ENCODE results near the gene FASTK.

FASTK gene

DNA sequence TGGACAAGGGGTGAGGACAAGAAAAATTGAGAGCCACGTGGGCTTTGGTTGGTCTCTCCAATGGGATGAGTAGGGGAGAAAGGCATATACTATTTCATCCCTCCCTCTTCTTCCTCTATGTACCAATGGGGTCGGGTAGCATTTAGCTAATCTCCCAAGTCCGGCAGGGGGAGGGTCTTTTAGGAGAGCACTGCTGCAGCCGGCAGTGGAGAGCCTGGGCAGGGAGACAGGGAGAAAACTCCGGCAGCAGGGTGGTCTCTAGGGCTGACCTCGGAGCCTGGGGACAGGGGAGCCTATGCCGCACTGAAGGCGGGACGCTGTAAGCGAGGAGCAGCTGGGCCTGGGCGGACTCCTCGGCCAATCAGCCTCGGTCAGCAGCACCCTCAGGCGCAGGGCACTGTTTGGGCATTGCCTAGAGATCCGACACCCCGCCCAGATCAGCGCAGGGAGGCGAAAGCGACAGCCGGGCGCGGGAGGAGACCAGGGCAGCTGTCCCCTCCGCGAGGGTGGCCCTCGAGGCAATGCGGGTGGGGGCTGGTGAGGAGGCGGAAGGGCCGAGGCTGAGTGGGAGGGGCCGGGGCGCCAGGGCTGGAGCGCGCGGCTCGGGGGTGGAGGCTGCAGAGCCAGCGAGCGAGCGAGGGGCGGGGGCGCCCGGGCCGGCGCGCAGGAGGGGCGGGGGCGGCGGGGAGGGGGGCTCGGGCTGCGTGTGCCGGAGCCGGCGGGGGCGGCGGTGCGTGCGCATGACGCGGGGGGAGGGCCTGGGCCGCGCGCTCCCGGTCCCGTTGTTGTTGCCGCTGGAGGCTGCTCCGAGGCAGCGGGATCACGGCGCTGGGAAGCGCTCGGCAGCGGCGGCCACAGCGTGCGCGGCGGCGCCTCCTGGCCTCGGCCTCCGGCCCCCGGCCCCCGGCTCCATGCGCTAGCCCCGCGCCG is 5.3 kb upstream of the FASTK start, which contains the start of gene AGAP3:
AGAP3 (plus strand) TSS at position 785 of the 930 bp plus-strand sequence. CDS start 267 bp downstream, outside the sequence.
- no peak for FAIRE-seq

GRCh38 chr7:151085329-151085690 is 4.7 kb upstream of the FASTK start:
- FAIRE-seq (no peak), DNase-seq (ENCODE audit: insufficient read length, low spot score) (no peak)
- TF ChIP-seq POLR2A (IDR thresholded peaks at IDR 0.05; ENCODE audit: low read depth, low read length): no peak

More for the DNA sequence above, 5.3 kb upstream of the FASTK start, which contains the start of gene AGAP3:
- peak; percentile 65 for TF ChIP-seq POLR2A (IDR thresholded peaks at IDR 0.05; ENCODE audit: low read depth, low read length)
- peak; percentile 94 for DNase-seq (ENCODE audit: insufficient read length, low spot score)

DNA sequence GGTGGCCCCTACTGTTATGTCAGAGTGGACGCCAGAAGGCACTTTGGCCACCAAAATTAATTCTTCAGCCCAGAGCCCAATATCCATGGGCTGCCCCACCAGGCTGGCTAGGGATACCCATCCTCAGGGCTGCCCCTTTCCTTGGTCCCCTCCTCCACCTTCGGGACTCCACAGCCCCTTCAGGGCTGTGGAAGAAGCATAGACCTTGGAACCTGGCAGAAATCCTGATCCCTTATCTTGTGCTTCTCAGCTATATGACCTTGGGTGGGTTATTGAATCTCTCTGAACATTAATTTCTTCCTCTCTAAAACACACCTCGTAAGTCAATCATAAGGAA is 3.2 kb upstream of the FASTK start:
- DNase-seq (ENCODE audit: insufficient read length, low spot score) (no peak), FAIRE-seq (no peak)
- no peak for TF ChIP-seq POLR2A (IDR thresholded peaks at IDR 0.05; ENCODE audit: low read depth, low read length)

DNA sequence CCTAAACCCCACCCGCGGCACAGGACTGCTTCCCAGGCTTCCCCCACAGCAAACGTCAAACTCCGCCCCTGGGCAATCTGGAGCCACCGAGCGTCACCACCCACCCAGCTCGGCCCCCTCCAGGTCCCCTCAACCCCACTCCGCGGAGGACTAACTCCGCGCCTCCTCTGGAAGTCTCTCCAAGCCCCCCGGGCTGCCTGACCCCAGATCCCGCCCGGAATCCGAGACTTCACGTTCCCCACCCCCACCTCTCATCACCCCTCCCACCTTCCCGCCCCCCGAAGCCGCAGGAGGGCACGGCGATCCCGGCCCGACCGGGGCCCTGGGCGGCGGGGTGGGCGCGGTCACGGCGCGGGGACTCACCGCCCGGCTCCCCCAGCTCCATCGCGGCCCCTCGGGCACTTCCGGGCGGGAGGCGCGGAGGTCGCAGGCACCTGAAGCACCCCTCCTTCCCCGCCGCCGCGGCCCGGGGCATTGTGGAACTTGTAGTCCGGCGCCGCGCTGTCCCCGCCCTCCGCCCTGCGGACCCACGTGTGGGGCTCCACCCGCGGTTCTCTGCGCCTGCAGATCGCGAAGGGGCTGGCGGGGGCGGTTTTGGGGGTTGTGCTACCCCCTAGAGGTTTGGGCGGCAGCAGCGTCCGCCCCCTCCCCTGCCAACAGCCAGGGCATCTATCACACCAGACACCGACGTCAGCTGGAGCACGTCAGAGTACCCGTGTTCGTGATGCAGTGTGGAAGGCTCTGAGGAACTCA is 2.6 kb upstream of the FASTK start, which contains the start of gene TMUB1:
TMUB1 (minus strand) TSS at position 423 of the 753 bp plus-strand sequence. CDS start 930 bp downstream, outside the sequence.
- TF ChIP-seq POLR2A (IDR thresholded peaks at IDR 0.05; ENCODE audit: low read depth, low read length): peak; percentile 43; the same call in 1 of the 2 replicates
- FAIRE-seq (no peak), DNase-seq (ENCODE audit: insufficient read length, low spot score) (peak; percentile 76)

- no peak for TF ChIP-seq POLR2A (IDR thresholded peaks at IDR 0.05; ENCODE audit: low read depth, low read length)
- FAIRE-seq (no peak), DNase-seq (ENCODE audit: insufficient read length, low spot score) (no peak)
These were observed 1.8 kb upstream of the FASTK start for GRCh38 chr7:151082141-151083070.

- FAIRE-seq (no peak), DNase-seq (ENCODE audit: insufficient read length, low spot score) (no peak)
- TF ChIP-seq POLR2A (IDR thresholded peaks at IDR 0.05; ENCODE audit: low read depth, low read length): 0 out of 2 replicates have a peak, but pooled peaks have one; percentile 3
These were observed 827 bp upstream of the FASTK start for GRCh38 chr7:151081170-151082101.

DNA sequence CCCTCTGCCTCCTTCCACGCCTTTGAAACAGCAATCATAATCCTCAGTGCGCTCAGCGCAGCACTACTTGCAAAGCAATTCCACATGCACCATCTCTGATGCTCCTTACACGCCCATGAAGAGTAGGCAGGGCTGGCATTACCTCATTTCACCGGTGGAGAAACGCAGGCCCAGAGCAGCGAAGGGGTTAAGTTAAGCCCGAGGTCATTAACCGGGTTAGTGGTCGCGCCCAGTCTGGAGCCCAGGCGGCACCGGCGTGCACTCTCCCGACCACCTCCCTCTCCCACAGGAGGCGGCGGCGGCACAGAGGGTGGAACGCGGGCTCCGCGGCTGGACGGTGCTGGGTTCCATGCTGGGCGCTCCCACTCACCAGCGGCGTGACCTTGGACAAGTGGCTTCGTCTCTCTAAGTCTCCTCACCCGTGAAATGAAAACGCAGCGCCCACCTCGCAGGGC is 515 bp downstream of the FASTK start:
- no peak for DNase-seq (ENCODE audit: insufficient read length, low spot score)
- no peak for FAIRE-seq
- no peak for TF ChIP-seq POLR2A (IDR thresholded peaks at IDR 0.05; ENCODE audit: low read depth, low read length)

DNA sequence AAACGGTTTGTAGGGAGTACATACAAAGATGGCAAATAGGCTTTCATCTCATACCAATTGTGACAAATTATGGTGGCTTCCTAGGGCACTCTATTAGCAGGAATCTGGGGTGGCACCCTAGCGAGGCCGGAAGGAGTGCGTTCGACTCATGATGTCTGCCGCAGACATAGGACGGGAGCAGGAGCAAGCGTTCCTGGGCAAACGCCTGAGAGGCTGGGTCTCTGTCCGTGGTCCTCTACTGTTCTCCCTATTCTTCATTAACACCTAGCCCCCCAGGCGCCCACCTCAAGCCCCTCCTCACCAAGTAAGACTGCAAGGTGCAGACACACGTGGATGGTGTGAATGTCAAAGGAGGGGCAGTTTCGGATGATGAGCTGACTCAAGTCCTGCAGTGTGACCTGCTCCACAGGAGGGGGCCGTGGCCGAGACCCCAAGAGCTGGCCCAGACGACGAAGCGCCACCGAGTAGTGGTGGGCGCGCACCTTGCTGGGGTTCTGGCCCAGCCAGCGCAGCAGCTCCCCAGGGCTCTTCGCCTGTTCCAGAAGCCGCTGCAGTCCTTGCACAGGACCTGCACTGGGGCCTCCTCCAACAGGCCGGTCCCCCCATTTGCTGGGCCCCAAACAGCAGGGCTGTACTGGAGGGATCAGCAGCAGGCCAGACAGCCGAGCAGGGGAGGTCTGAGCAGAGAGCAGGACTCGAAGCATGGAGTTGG is 1.3 kb downstream of the FASTK start:
- FAIRE-seq (no peak), DNase-seq (ENCODE audit: insufficient read length, low spot score) (no peak)
- no peak for TF ChIP-seq POLR2A (IDR thresholded peaks at IDR 0.05; ENCODE audit: low read depth, low read length)

DNA sequence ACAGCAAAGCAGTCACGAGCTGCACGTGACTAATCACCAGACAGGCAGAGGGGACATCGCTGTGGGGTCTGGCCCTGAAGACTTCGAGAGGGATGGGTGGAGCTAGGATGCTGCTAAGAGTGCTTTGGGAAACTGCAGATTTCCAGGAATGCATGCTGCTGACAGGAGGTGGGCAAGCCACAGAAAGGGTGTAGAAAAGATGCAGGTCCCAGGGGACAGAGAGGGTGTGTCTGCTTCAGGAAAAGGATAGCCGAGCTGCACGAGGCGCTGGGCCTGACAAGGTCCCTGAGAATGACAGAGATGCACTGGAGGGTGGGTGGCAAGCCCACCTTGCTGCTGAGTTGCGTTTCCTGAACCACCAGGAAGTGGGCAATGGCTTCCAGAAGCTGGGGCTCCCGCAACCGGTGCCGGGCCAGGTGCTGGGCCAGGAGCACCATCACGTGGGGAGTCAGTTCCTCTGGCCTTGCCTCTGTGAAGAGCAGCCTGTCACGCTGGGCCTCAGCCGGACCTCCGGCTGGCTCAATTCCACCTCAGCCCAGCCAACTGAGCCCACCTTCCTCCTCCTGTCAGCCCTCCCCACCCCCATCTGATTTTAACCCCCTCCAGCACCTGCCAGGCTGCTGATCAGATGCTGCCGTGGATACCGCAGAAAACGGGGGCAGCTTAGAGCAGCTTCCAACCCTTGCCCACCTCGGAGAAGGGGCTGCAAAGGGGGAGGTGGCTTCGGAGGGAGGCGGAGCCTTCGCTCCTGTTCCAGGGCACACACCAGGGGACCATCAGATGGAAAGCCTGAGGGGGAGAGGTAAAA is 2.2 kb downstream of the FASTK start:
- FAIRE-seq: no peak
- 0 out of 2 replicates have a peak, but pooled peaks have one; percentile 1 for TF ChIP-seq POLR2A (IDR thresholded peaks at IDR 0.05; ENCODE audit: low read depth, low read length)
- DNase-seq (ENCODE audit: insufficient read length, low spot score): no peak

DNA sequence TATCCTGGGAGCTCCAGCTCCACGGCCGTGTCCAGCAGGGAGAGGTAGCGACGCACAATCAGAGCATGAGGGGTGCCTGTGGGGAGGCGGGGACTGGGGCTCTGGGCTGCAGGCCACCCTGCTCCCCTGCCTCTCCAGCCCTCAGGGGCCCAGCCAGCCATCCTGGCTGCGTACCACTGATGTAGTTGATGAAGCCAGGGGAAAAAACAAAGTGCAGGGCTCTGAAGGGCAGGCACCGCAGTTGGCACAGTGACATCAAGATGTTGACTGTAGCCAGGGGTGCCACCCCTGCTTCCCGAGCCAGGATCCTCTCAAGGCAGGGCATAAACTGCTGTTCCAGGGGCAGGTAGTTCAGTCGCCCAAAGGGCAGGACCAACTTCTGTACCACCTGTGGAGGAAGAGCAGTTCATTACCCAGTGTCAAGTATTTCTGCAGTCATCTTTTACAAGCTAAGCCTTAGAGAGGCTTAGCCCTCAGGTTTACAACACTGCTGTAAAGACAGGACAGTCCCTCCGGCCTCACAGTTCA is 2.8 kb downstream of the FASTK start:
- FAIRE-seq: no peak
- no peak for TF ChIP-seq POLR2A (IDR thresholded peaks at IDR 0.05; ENCODE audit: low read depth, low read length)
- DNase-seq (ENCODE audit: insufficient read length, low spot score): no peak
